ENCODE measurements around the gene RPA3. TPM values are rescaled to one million over a fixed set of nuclear protein-coding genes. Genes with fewer than 3 reads are reported as not detected.
A peak's percentile ranks its signal among the peaks of the same experiment; 100 is the strongest.

RPA3 gene
- total RNA-seq, 8 experiments from 2014 or later = 17.2 to 49.7 (median 30.8) TPM

DNA sequence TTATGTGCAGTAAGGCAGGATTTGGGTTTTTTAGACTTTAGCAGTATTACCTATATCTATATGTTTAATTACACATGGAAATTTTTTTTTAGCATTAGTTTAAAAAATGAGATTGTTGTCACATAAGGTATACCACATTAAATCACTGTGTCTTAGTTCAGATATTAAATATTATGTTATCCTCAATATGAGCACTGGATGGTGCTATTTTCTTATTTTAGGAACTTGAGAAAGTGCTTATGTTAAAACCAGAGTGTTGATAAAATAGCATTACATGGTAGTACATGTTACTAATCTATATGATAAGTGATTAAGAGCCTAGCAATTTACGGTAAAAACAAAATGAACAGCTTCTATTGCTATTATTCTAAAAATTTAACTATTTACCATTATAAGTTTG is 123.0 kb downstream of the RPA3 start:
- in situ Hi-C loops (cut with MboI; ENCODE audit: low pct_unique_long_range_greater_than_20kb in 2 of 9, low sequenced_read_pairs in 9 of 9, unreplicated experiment in 9 of 9) = loop anchor here in 1 of 9 experiments (25.0 kb wide), 1 partner anchor 617 kb away; no protein-coding TSS in a partner anchor
- no peak overlapping the region for H3K4me3 ChIP-seq
- whole genome bisulfite sequencing, 10 experiments = 29 to 100% (median 83%) methylated on average over 1 of the region's 1 CpG; no CpG with 5 or more reads in 3 of the 10 experiments
- peak in 2 of 8 experiments; percentile 34 to 46 for ATAC-seq (replicated peaks in 6 of 8)
- H3K27ac ChIP-seq = no peak overlapping the region
- no peaks in the 10 kb centered on the region for H3K4me1 ChIP-seq (replicated peaks in 1 of 2)

Other genes with a start within 250 kb of the RPA3 start
- 1 to 10 TPM in 3 of 8 experiments, under 1 TPM in 4, not detected in 1; 0.10 to 3.4 (median 0.98) TPM for gene COL28A1, start 182.7 kb downstream of the RPA3 start, total RNA-seq
- gene MIOS, start 151.7 kb downstream of the RPA3 start, total RNA-seq = 10 to 100 TPM in 7 of 8 experiments, 1 to 10 TPM in 1; 8.1 to 30.3 (median 25.4) TPM
- gene UMAD1, start 77.9 kb downstream of the RPA3 start, total RNA-seq = 10 to 100 TPM in 6 of 8 experiments, 1 to 10 TPM in 2; 7.8 to 19.1 (median 12.5) TPM